Measurements from ENCODE around the gene LGSN.
"Not testable (repeated sequence)": the region's sequence is repeated elsewhere in the genome, so short reads cannot be mapped to it uniquely, and the experiment has no call there.

The LGSN gene

DNA sequence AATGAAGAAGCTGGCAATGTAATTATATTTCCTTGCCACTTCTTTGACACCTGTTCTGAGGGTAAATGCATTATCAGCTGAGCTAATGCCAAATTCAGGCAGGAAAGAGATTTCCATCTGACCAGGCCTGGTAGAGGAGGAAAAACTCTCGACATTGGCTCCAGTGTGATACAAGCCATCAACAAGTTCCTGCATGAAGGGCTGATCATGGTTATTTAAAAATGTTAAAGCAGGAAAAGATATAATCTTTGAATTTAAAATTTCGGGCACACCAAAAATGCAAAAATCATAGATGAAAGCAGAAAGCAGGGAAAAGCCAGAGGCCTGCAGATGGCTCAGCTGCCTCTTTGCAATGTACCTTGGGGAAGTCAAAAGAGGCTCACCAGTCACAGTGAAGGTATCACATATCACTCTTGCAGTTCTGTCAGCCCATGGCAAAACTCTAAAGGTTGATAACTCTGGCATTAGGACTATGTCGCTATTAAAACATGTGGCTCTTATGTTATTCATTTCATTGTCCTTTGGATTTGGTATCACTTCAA, 39.1 kb downstream of the LGSN start:
- Mint-ChIP-seq H3K4me1 (no peaks in the 10 kb centered on the region), H3K36me3 (no peaks in the 10 kb centered on the region), H3K27me3 (no peaks in the 10 kb centered on the region), H3K9me3 (no peaks in the 10 kb centered on the region), H3K4me3 (no peak overlapping the region), H3K27ac (no peak overlapping the region)
- CTCF ChIA-PET: no interaction called here
- DNase-seq: no peak

DNA sequence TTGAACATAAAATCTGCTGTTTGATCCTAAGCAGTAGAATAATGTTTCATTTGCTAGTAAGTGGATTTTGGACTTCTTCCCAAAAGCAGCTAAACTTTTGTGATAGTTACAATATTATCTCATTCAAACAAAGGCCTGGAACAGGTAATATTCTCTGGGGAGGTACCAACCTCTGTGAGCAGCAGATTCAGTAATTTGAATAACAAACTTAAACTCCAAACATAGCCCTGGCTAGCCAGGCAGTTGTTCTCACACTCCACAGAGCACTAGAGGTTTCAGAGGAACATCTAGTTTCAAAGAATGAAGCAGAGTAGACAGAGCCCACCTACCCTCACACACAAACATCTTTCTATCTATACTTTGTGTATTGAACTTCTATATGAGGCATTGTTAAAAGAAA, 40.9 kb downstream of the LGSN start:
- DNase-seq: no peak
- no peak overlapping the region for H3K27ac Mint-ChIP-seq
- H3K4me1 Mint-ChIP-seq: no peaks in the 10 kb centered on the region
- H3K27me3 Mint-ChIP-seq: no peaks in the 10 kb centered on the region
- CTCF ChIA-PET: no interaction called here
- H3K36me3 Mint-ChIP-seq: no peaks in the 10 kb centered on the region
- no peak overlapping the region for H3K4me3 Mint-ChIP-seq
- no peaks in the 10 kb centered on the region for H3K9me3 Mint-ChIP-seq

GRCh38 chr6:63275953-63276352, 43.8 kb downstream of the LGSN start:
- Mint-ChIP-seq H3K4me1 (no peaks in the 10 kb centered on the region), H3K4me3 (no peak overlapping the region), H3K27me3 (no peaks in the 10 kb centered on the region), H3K9me3 (no peaks in the 10 kb centered on the region), H3K36me3 (no peaks in the 10 kb centered on the region), H3K27ac (no peak overlapping the region)
- CTCF ChIA-PET: no interaction called here
- DNase-seq: no peak

DNA sequence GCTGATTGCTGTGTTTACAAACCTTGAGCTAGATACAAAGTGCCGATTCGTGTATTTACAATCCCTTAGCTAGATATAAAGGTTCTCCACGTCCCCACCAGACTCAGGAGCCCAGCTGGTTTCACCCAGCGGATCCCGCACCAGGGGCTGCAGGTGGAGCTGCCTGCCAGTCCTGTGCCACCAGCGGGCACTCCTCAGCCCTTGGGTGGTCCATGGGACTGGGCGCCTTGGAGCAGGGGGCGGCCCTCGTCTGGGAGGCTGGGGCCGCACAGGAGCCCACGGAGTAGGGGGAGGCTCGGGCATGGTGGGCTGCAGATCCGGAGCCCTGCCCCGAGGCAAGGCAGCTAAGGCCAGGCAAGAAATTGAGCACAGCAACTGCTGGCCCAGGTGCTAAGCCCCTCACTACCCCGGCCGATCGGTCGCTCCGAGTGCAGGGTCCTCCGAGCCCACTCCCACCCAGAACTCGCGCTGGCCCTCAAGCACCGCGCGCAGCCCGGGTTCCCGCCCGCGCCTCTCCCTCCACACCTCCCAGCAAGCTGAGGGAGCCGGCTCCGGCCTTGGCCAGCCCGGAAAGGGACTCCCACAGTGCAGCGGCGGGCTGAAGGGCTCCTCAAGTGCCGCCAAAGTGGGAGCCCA, 44.9 kb downstream of the LGSN start:
- H3K4me3 Mint-ChIP-seq, H3K9me3 Mint-ChIP-seq, H3K36me3 Mint-ChIP-seq, DNase-seq, CTCF ChIA-PET, H3K27me3 Mint-ChIP-seq, H3K27ac Mint-ChIP-seq, H3K4me1 Mint-ChIP-seq: not testable (repeated sequence)

DNA sequence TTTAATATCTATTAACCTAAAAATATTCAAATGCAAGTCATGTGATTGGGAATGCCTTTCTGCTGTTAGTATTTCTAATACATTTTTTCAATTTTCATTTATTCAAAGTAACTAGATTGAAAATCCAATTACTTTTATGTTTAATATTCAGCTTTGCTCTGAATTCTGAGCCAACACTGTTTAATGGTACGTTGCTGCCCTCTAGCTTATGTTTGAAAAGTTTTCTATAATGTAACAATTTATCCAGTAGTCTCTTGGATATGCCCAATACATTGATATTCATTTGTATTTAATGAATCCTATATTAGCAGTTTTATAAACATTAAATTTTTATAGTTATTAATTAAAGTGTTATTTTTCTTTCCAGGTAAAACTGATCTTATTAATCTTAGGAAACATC, 47.4 kb downstream of the LGSN start:
- Mint-ChIP-seq H3K27me3 (no peaks in the 10 kb centered on the region), H3K27ac (no peak overlapping the region), H3K36me3 (no peaks in the 10 kb centered on the region), H3K4me3 (no peak overlapping the region), H3K4me1 (no peaks in the 10 kb centered on the region), H3K9me3 (no peaks in the 10 kb centered on the region)
- no peak for DNase-seq
- CTCF ChIA-PET: no interaction called here

GRCh38 chr6:63269470-63269869, 50.3 kb downstream of the LGSN start:
- no peak for DNase-seq
- no peak overlapping the region for H3K4me3 Mint-ChIP-seq
- no peak overlapping the region for H3K27ac Mint-ChIP-seq
- H3K36me3 Mint-ChIP-seq: no peaks in the 10 kb centered on the region
- CTCF ChIA-PET: no interaction called here
- H3K4me1 Mint-ChIP-seq: no peaks in the 10 kb centered on the region
- H3K9me3 Mint-ChIP-seq: no peaks in the 10 kb centered on the region
- H3K27me3 Mint-ChIP-seq: no peaks in the 10 kb centered on the region

DNA sequence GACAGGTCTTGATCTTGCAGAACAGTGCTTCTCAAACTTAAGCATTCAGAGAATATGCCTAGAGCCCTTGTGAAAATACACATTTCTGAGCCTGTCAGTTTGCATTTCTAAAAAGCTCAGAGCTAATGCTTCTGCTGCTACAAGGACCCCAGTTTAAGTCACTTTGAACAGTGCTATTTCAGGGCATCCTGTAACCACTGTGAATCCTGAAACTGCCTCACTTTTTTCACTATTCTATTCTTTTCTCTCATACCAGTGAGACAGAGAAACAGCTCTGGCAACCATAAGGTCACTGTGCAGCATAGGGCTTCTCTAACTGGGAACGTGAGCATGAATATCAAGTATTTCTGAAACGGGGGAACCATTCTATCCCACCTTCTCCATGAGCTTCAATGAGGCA, 51.2 kb downstream of the LGSN start:
- Mint-ChIP-seq H3K4me3 (no peak overlapping the region), H3K9me3 (no peaks in the 10 kb centered on the region), H3K27me3 (no peaks in the 10 kb centered on the region), H3K36me3 (no peaks in the 10 kb centered on the region), H3K4me1 (no peaks in the 10 kb centered on the region), H3K27ac (no peak overlapping the region)
- no peak for DNase-seq
- CTCF ChIA-PET: no interaction called here

- no peaks in the 10 kb centered on the region for H3K27me3 Mint-ChIP-seq
- H3K36me3 Mint-ChIP-seq: no peaks in the 10 kb centered on the region
- H3K9me3 Mint-ChIP-seq: no peaks in the 10 kb centered on the region
- DNase-seq: no peak
- H3K27ac Mint-ChIP-seq: no peak overlapping the region
- CTCF ChIA-PET: no interaction called here
- H3K4me3 Mint-ChIP-seq: no peak overlapping the region
- H3K4me1 Mint-ChIP-seq: no peaks in the 10 kb centered on the region
Observed at GRCh38 chr6:63267828-63268227, 52.0 kb downstream of the LGSN start.

GRCh38 chr6:63267046-63267445, 52.7 kb downstream of the LGSN start:
- H3K36me3 Mint-ChIP-seq: no peaks in the 10 kb centered on the region
- H3K27ac Mint-ChIP-seq: no peak overlapping the region
- CTCF ChIA-PET: no interaction called here

DNA sequence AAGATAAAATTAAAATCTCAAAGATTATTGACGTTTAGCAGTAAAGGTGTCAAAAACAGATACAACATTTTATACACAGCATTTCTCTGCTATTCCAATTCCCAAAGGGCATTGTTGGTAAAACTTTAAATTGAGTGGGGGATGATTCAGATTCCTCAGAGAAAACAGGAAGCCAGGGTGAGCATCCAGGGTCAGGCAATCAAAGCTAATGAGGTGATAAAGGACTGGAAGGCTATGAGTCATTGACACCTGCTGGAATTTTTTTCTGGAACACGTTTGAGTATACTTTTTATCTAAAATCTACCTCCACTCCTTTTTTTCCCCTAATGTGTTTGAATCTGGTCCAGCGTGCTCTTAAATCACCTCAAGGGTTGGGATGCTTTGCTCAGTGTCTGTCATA, 56.3 kb downstream of the LGSN start:
- Mint-ChIP-seq H3K27ac (no peak overlapping the region), H3K9me3 (no peaks in the 10 kb centered on the region), H3K4me3 (no peak overlapping the region), H3K36me3 (no peaks in the 10 kb centered on the region), H3K27me3 (no peaks in the 10 kb centered on the region), H3K4me1 (no peaks in the 10 kb centered on the region)
- CTCF ChIA-PET: no interaction called here
- DNase-seq: no peak

More at GRCh38 chr6:63267046-63267445, 52.7 kb downstream of the LGSN start:
- no peaks in the 10 kb centered on the region for H3K9me3 Mint-ChIP-seq
- DNase-seq: no peak
- H3K4me3 Mint-ChIP-seq: no peak overlapping the region
- H3K27me3 Mint-ChIP-seq: no peaks in the 10 kb centered on the region
- H3K4me1 Mint-ChIP-seq: no peaks in the 10 kb centered on the region

- Mint-ChIP-seq H3K27ac (no peak overlapping the region), H3K4me3 (no peak overlapping the region), H3K27me3 (no peaks in the 10 kb centered on the region), H3K9me3 (no peaks in the 10 kb centered on the region), H3K36me3 (no peaks in the 10 kb centered on the region), H3K4me1 (no peaks in the 10 kb centered on the region)
- DNase-seq: no peak
- CTCF ChIA-PET: no interaction called here
Observed at GRCh38 chr6:63261820-63262219, 58.0 kb downstream of the LGSN start.

DNA sequence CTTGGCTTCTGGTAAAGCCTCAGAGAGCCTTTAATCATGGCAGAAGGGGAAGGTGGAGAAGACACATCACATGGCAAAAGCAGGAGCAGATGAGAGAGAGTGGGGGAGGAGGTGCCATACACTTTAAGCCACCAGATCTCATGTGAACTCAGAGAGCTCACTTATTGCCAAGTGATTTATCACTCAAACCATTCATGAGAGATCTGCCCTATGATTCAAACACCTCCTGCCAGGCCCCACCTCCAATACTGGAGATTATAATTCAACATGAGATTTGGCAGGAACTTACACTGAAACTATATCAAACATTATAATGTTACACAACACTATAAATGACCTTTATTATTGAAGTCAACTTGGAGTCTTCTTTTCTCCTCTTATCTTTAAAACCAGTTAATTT, 60.6 kb downstream of the LGSN start:
- Mint-ChIP-seq H3K9me3 (no peaks in the 10 kb centered on the region), H3K27me3 (no peaks in the 10 kb centered on the region), H3K27ac (no peak overlapping the region), H3K36me3 (no peaks in the 10 kb centered on the region), H3K4me1 (no peaks in the 10 kb centered on the region), H3K4me3 (no peak overlapping the region)
- CTCF ChIA-PET: no interaction called here
- no peak for DNase-seq

GRCh38 chr6:63249875-63250482, 69.8 kb downstream of the LGSN start:
- Mint-ChIP-seq H3K27ac (no peak overlapping the region), H3K36me3 (no peaks in the 10 kb centered on the region), H3K27me3 (no peaks in the 10 kb centered on the region), H3K4me1 (no peaks in the 10 kb centered on the region), H3K4me3 (no peak overlapping the region), H3K9me3 (no peaks in the 10 kb centered on the region)
- no peak for DNase-seq
- CTCF ChIA-PET: no interaction called here

DNA sequence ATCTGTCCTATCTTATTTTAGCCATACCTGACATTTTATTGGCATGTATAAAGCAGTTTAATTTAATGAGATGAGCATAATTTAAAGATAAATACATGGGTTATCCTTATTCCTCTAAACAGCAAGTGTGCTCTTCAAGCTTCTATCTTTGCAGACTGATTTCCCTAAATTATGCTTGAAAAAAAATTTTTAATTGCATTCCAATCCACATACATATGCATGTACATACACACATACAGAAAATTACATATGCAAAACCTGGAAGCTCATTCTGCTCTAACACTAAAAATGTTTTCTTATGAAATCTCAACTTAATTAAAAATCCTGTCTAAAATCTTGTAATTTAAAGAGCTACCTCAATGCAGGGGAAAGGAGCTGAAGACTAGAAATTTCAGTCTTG, 73.2 kb downstream of the LGSN start:
- DNase-seq: no peak
- H3K4me3 Mint-ChIP-seq: no peak overlapping the region
- CTCF ChIA-PET: no interaction called here
- H3K36me3 Mint-ChIP-seq: no peaks in the 10 kb centered on the region
- H3K27me3 Mint-ChIP-seq: no peaks in the 10 kb centered on the region
- H3K27ac Mint-ChIP-seq: no peak overlapping the region
- H3K9me3 Mint-ChIP-seq: no peaks in the 10 kb centered on the region
- H3K4me1 Mint-ChIP-seq: no peaks in the 10 kb centered on the region

GRCh38 chr6:63245909-63246308, 73.9 kb downstream of the LGSN start:
- no peaks in the 10 kb centered on the region for H3K4me1 Mint-ChIP-seq
- no peaks in the 10 kb centered on the region for H3K9me3 Mint-ChIP-seq
- H3K27me3 Mint-ChIP-seq: no peaks in the 10 kb centered on the region
- CTCF ChIA-PET: interaction anchor here (0.6 kb wide), 1 partner anchor 542 kb away, joined by 3 read pairs; no protein-coding TSS in a partner anchor
- no peak for DNase-seq
- H3K4me3 Mint-ChIP-seq: no peak overlapping the region
- H3K36me3 Mint-ChIP-seq: no peaks in the 10 kb centered on the region
- H3K27ac Mint-ChIP-seq: no peak overlapping the region

Data from activated naive CD4-positive, alpha-beta T cell treated with anti-CD3 and anti-CD28 coated beads, Interleukin-2, amount 10 ng/mL, durations not matched to agents 7 days and 5 days (primary cell).